Choroid plexus epithelial cell (primary cell): Measurements from ENCODE around the gene COX10.

Source experiments
- DNase-seq: peaks from one replicate; pipeline ENCODE4 v3.0.0-alpha.2; 2010; ENCODE audit warnings: low read depth
- H3K4me3 ChIP-seq: 2 replicates; pipeline ENCODE4 v1.5.1; 2011; ENCODE audit warnings: low read depth, mild to moderate bottlenecking, control low read depth, low read length, moderate library complexity
- CTCF ChIP-seq: conservative IDR thresholded peaks from 2 replicates; pipeline ENCODE4 v1.5.1; 2011; ENCODE audit warnings: low read depth, mild to moderate bottlenecking, control low read depth, inconsistent platforms, low read length, moderate library complexity

The COX10 gene

GRCh38 chr17:14119546-14119945 is 50.2 kb downstream of the COX10 start:
- TF ChIP-seq CTCF: no peak
- no peak overlapping the region for H3K4me3 ChIP-seq
- no peak for DNase-seq

- H3K4me3 ChIP-seq: no peak overlapping the region
- DNase-seq: no peak
- no peak for TF ChIP-seq CTCF
Measured at GRCh38 chr17:14121952-14122351, 52.6 kb downstream of the COX10 start.

- TF ChIP-seq CTCF: no peak
- H3K4me3 ChIP-seq: no peak overlapping the region
- no peak for DNase-seq
Measured at GRCh38 chr17:14123619-14124278, 54.4 kb downstream of the COX10 start.

- DNase-seq: no peak
- no peak overlapping the region for H3K4me3 ChIP-seq
- TF ChIP-seq CTCF: no peak
Measured at GRCh38 chr17:14124854-14125253, 55.5 kb downstream of the COX10 start.

- DNase-seq: no peak
- H3K4me3 ChIP-seq: no peak overlapping the region
- TF ChIP-seq CTCF: no peak
Measured at GRCh38 chr17:14125518-14126137, 56.3 kb downstream of the COX10 start.

GRCh38 chr17:14133104-14133503 is 63.8 kb downstream of the COX10 start:
- H3K4me3 ChIP-seq: no peak overlapping the region
- no peak for DNase-seq
- TF ChIP-seq CTCF: no peak

GRCh38 chr17:14134456-14134855 is 65.2 kb downstream of the COX10 start:
- H3K4me3 ChIP-seq: no peak overlapping the region
- no peak for DNase-seq
- no peak for TF ChIP-seq CTCF
